Inferior parietal cortex (tissue), 1 donor: ENCODE data around the gene ACTL8.
A peak's percentile ranks its signal among the peaks of the same experiment; 100 is the strongest.
"Not testable (repeated sequence)": the region's sequence is repeated elsewhere in the genome, so short reads cannot be mapped to it uniquely, and the experiment has no call there.

Experiments used
- DNase-seq: peaks from one replicate; pipeline ENCODE4 v3.0.0-alpha.2; 2016; ENCODE audit errors: extremely low spot score

Gene ACTL8

DNA sequence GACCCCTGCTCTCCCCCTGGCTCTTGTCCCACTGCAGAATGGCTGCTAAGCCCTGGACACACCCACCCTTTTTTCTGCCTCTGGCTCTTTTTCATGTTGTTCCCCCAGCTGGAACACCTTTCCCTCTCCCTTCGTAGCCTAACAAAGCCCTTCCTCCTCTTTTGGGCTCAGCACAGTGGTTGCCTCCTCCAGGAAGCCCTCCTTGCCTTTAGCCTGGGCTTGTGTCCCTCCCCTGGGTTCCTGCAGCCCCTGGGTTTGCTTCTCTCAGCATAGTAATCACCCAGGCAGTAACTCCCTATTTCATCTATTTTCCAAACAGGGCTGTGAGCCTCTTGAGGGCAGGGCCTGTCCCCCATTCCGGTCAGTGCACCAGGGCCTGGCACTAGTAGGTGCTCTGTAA lies 19.8 kb upstream of the ACTL8 start:
- no peak for DNase-seq

GRCh38 chr1:17735793-17736192 lies 19.3 kb upstream of the ACTL8 start:
- DNase-seq, result no peak

DNA sequence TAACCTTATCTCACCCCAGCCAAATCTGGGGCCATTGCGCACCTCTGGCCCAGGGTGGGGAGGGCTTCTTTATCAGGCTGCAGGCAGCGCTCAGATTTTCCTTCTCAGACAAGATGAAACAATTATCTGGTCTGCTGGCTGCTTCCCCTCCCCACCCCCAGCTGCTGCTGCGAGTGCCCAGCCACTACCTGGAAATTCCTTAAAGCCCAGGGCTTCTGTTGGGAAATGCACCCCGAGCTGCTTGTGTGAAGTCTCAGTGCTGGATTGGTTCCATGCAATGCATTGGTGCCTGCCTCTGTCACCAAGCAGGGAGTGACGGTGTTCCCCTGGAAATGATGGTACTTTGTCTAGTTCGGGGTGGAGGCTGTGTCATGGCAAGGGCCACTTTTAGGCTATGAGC lies 18.5 kb upstream of the ACTL8 start:
- no peak for DNase-seq

- no peak for DNase-seq
Measured at GRCh38 chr1:17739050-17739449, 16.1 kb upstream of the ACTL8 start.

DNA sequence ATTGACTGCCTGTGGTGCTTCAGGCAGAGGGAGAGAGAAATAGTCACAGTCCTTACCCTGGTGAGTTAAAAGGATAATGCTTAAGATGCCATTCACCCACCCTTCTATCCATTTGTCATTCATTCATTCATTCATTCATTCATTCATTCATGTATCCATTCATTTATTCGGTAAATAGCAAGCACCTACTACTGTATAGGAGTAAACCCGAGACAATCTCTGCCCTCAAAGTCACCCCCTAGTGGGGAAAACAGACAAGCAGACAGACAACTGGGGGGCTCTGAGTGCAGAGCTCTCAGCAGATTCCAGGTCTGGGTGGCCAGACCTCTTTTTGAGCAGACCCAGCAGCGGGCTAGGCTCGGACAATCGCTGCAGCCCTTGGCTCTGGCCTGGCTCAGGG lies 14.1 kb upstream of the ACTL8 start:
- no peak for DNase-seq

- peak; percentile 2 for DNase-seq
Measured at GRCh38 chr1:17742583-17742982, 12.6 kb upstream of the ACTL8 start.

GRCh38 chr1:17743008-17743647 lies 12.0 kb upstream of the ACTL8 start:
- DNase-seq, result no peak

GRCh38 chr1:17743925-17744324 lies 11.2 kb upstream of the ACTL8 start:
- no peak for DNase-seq

GRCh38 chr1:17744666-17745478 lies 10.3 kb upstream of the ACTL8 start:
- DNase-seq, result peak; percentile 3

GRCh38 chr1:17745479-17745955 lies 9.6 kb upstream of the ACTL8 start:
- no peak for DNase-seq

DNA sequence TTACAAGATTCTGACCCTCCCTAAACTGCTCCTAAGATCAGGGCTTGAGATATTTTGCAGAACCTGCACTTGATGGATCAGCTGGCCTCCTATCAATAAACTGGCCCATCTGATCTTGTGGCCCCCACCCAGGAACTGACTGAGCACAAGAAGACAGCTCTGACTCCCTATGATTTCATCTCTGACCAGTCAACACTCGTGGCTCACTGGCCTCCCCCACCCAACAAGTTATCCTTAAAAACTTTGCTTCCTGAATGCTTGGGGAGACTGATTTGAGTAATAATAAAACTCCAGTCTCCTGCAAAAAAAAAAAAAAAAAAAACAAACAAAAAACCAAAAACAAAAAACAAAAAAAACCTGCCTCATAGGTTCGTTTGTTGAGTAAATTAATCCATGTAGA lies 8.9 kb upstream of the ACTL8 start:
- DNase-seq, result not testable (repeated sequence)

DNA sequence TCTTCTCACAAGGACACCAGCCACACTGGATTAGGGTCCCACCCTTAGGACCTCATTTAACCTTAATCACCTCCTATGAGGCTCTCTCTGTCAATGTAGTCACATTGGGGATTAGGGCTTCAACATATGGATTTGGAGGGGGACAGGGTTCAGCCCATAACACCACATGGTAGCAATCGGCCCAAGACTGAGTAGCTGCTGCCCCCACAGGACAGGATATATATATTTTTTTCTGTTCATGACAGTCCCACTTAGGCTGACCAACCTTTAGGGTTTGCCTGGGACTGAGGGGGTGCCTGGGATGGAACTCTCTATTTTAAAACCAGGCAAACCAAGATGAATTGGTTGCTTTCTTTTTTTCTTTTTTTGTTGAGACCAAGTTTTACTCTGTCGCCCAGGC lies 8.2 kb upstream of the ACTL8 start:
- DNase-seq, result no peak

- DNase-seq, result no peak
Measured at GRCh38 chr1:17750333-17750732, 4.8 kb upstream of the ACTL8 start.

DNA sequence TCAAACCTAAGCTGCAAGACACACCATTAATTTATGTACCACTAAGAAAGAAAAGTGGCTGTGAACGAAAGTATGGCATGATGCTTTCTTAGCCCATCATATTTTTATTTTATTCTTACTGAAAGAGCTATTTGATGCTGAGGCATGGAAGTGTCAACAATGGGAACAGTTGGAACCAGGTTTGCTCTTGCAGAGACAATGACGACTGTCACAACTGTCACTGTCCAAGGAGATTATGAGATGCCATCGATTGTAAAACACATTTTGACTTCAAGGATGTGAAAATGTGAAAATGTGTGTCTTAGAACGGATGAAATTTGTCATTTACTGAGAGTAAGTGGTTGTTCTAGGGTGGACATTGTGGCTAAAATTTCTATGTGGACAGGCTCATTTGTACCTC lies 2.8 kb upstream of the ACTL8 start:
- no peak for DNase-seq

- no peak for DNase-seq
Measured at GRCh38 chr1:17757426-17757825, 2.3 kb downstream of the ACTL8 start.

GRCh38 chr1:17759114-17759513 lies 4.0 kb downstream of the ACTL8 start:
- DNase-seq, result no peak

DNA sequence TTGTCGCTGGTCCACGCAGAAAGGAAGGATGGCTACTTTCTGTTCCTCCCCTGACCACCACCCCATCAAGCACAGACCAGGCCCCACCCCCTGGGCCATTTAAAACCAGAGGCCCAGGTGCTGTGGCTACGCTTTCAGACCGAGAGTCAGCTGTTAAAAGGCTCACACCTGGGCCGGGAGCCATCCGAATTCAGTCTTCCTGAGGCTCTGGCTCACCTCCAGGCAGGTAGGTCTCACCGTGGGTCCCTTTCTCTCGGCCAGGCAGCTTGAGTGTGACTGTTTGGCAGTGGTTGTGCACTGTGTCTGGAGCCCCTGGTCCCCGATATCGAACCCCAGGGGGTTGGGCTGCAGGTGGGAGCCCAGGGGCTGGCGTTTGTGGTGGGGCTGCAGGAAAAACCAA lies 7.2 kb downstream of the ACTL8 start:
- no peak for DNase-seq

DNA sequence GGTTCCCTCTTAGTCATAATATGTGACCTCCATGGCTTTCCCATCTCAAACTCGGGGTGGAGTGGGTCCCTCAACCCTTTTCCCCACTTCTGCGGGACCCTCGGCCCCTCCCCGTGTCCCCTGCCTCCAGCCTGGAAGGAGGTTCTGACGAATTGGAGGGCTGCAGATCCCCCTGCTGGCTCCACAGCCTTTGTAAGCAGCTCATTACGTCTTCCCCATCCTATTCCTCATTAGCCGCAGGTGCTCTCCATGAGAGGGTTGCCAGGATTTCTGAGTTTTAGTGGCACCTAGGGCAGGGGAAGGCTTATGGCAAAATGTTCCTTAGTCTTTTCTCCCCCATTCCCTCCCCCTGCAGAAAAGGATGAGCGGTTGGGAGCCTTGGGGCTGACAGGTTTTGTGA lies 8.3 kb downstream of the ACTL8 start:
- DNase-seq, result no peak

- DNase-seq, result no peak
Measured at GRCh38 chr1:17763995-17764394, 8.9 kb downstream of the ACTL8 start.

- DNase-seq, result no peak
Measured at GRCh38 chr1:17764591-17764990, 9.5 kb downstream of the ACTL8 start.

DNA sequence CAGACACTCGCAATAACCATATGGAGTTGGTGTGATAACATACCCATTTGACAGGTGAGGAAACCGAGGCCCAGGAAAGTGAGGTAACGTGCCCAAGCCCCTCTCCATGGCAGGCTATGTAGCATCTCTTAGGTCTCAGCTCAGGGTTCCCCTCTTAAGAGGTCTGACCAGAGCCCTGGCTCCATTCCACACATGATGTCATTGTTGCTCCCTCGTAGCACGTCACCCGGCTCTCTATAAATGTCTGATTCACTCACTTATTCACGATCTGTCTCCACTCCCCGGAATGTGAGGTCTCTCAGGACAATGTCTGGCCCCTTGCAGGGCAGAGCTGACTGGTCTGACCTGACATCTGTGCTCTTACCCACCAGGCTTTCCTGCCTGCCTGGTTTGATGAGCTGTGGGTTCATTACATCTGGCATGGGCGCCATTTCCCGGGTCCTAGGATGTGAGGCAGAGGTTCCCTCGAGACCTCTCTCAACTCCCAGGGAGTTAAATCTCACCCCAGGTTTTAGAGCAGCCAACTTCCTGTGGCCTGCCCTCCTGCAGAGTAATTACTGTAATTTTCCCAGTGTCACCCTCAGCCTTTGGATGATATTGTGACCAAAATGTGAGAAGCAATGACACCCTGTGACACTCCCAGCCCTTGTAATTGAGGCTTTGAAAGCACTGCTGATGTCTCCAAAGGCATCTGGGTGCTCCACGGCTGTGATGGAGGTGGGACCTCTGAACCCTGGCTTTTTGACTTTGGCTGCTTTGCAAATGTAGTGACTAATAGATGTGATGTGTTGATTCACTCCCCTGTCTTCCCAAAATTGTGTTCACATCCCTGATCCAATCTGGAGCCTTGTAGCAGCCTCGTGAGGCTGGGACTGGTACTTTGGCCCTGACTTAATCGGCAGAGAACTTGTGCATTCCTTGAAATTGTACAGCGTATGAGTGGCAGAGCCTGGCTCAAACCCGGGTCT lies 10.6 kb downstream of the ACTL8 start:
- DNase-seq, result no peak

DNA sequence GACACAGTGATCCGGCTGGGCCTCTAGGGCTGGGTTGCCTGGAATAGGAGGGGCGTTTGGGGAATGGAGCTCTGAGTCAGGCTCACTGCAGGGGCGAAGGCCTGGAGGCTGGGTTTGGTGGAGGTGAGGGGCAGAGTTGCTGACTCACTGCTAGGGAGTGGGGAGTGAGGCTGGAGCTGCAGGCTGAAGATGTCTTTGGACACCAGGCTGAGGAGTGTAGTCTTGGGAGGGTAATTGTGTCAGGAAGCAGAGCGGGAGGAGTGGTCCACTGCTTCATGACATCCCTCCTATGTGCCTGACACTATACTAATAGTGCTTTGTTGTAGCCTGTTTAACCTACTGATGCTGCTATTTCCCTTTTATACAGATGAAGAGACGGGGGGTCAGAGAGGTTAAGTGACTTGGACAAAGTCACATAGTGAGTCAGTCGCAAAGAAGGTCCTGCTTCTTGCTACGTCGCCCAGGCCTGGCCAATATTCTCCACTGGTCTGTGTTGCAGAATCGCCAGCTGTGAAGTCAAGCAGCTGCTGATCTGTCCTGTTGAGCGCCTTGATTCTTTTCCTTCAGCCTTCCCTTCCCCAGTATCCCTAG lies 13.6 kb downstream of the ACTL8 start:
- DNase-seq, result no peak
